Astrocyte (in vitro differentiated cells and primary cell): ENCODE results near the gene CAMK1D. TPM values are rescaled to one million over a fixed set of nuclear protein-coding genes. Genes with fewer than 3 reads are reported as not detected.

Experiments used
- DNase-seq: peaks from one replicate; pipeline ENCODE4 v3.0.0-alpha.2; 2010; ENCODE audit warnings: low read depth
- FAIRE-seq: peaks from 2 replicates; lab custom pipeline; 2011; peaks lifted over from hg19 to GRCh38; lab: Jason Lieb, UNC
- H2AFZ ChIP-seq: 2 replicates; pipeline ENCODE4 v1.6.0; 2012; ENCODE audit warnings: low read depth, low read length, inconsistent platforms
- H3K27ac ChIP-seq: 2 replicates; pipeline ENCODE4 v1.5.1; 2011; ENCODE audit warnings: low read depth, low read length, inconsistent platforms
- H3K27me3 ChIP-seq: 2 replicates; pipeline ENCODE4 v1.6.0; 2011; ENCODE audit warnings: low read length, inconsistent platforms; ENCODE audit not compliant: insufficient read depth
- H3K36me3 ChIP-seq: 2 replicates; pipeline ENCODE4 v1.5.1; 2011; ENCODE audit warnings: low read length, inconsistent platforms; ENCODE audit not compliant: insufficient read depth
- H3K4me1 ChIP-seq: 2 replicates; pipeline ENCODE4 v1.5.1; 2011; ENCODE audit warnings: low read length, inconsistent platforms; ENCODE audit not compliant: insufficient read depth
- H3K4me2 ChIP-seq: 2 replicates; pipeline ENCODE4 v1.6.0; 2012; ENCODE audit warnings: low read length, inconsistent platforms
- H3K4me3 ChIP-seq: 2 replicates; pipeline ENCODE4 v1.5.1; 2011; ENCODE audit warnings: low read depth, mild to moderate bottlenecking, low read length, inconsistent platforms; ENCODE audit not compliant: insufficient read depth
- H3K79me2 ChIP-seq: 2 replicates; pipeline ENCODE4 v1.6.0; 2012; ENCODE audit warnings: mild to moderate bottlenecking, low read length, inconsistent platforms; ENCODE audit not compliant: insufficient read depth
- H3K9ac ChIP-seq: 2 replicates; pipeline ENCODE4 v1.6.0; 2012; ENCODE audit warnings: mild to moderate bottlenecking, low read length, inconsistent platforms
- H3K9me3 ChIP-seq: 2 replicates; pipeline ENCODE4 v1.5.1; 2012; ENCODE audit warnings: low read depth, mild to moderate bottlenecking, low read length, inconsistent platforms; ENCODE audit not compliant: insufficient read depth
- H4K20me1 ChIP-seq: 2 replicates; pipeline ENCODE4 v1.6.0; 2012; ENCODE audit warnings: low read length, inconsistent platforms; ENCODE audit not compliant: insufficient read depth
- H3K27ac Mint-ChIP-seq: one replicate; pipeline ENCODE4 v1.8.0; 2021; ENCODE audit warnings: mild to moderate bottlenecking, mixed read lengths; ENCODE audit not compliant: unreplicated experiment
- H3K27me3 Mint-ChIP-seq: one replicate; pipeline ENCODE4 v1.8.0; 2021; ENCODE audit warnings: low read depth, mixed read lengths; ENCODE audit not compliant: unreplicated experiment
- H3K36me3 Mint-ChIP-seq: one replicate; pipeline ENCODE4 v1.8.0; 2021; ENCODE audit warnings: low read depth, mixed read lengths; ENCODE audit not compliant: unreplicated experiment
- H3K4me1 Mint-ChIP-seq: one replicate; pipeline ENCODE4 v1.8.0; 2021; ENCODE audit warnings: low read depth, mixed read lengths; ENCODE audit not compliant: unreplicated experiment
- H3K4me3 Mint-ChIP-seq: one replicate; pipeline ENCODE4 v1.8.0; 2021; ENCODE audit warnings: mild to moderate bottlenecking, moderate library complexity, mixed read lengths; ENCODE audit not compliant: unreplicated experiment
- H3K9me3 Mint-ChIP-seq: one replicate; pipeline ENCODE4 v1.8.0; 2021; ENCODE audit warnings: mild to moderate bottlenecking, mixed read lengths; ENCODE audit not compliant: unreplicated experiment
- EZH2 ChIP-seq: IDR thresholded peaks from 2 replicates; pipeline ENCODE4 v1.6.1; 2012; ENCODE audit warnings: mild to moderate bottlenecking, low read length, inconsistent platforms; ENCODE audit not compliant: insufficient read depth
- total RNA-seq: library from RNA; stranded (reverse); gene quantifications from 2 replicates; pipeline ENCODE4 v1.2.1, GENCODE V29; 2021
- TF ChIP-seq, protein P1 (sequence below): IDR thresholded peaks from 2 replicates; pipeline ENCODE4 v1.5.1; 2011; ENCODE audit warnings: low read depth, mild to moderate bottlenecking, inconsistent platforms, low read length, moderate library complexity; ENCODE audit not compliant: insufficient read depth

The CAMK1D gene
- total RNA-seq, 1 donor from 2014 or later = 23.6 TPM

DNA sequence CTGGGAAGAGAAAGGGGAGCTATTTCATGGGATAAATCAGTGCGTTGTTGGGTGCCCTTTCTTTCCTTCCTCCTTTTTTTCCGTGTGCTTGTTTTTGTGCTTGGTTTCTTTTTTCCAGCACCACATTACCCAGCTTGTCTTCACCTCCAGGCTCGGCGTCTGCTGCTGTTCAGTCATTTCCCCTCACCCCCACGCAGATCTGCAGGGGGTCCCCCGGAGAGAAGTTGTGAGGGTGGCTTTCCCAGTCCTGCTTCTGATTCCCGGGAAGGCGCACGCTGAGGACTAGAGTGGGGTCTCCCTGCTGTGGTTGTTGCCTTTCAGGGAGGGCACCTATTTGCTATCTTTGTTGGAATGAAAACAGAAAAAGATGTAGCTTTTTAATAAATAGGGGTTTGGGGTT lies 1.6 kb downstream of the CAMK1D start:
- Mint-ChIP-seq H3K4me3 (peak overlapping the region; percentile 98), H3K27ac (no peak overlapping the region), H3K36me3 (peaks cover 4% of the 10 kb centered on the region), H3K4me1 (peaks cover 8% of the 10 kb centered on the region), H3K9me3 (no peaks in the 10 kb centered on the region), H3K27me3 (peaks cover 11% of the 10 kb centered on the region)
- Histone ChIP-seq H3K4me1 (peaks cover 19% of the 10 kb centered on the region), H4K20me1 (peaks cover 51% of the 10 kb centered on the region), H3K36me3 (no peaks in the 10 kb centered on the region), H2AFZ (no peak overlapping the region), H3K4me2 (peak overlapping the region; percentile 100), H3K9me3 (no peaks in the 10 kb centered on the region), H3K9ac (peak overlapping the region; percentile 93), H3K27ac (peak overlapping the region; percentile 64), H3K27me3 (peaks cover 2% of the 10 kb centered on the region), H3K4me3 (peak overlapping the region; percentile 96), H3K79me2 (peaks cover 52% of the 10 kb centered on the region)
- FAIRE-seq (no peak), DNase-seq (no peak)
- TF ChIP-seq EZH2 = no peak
- TF ChIP-seq, protein P1, sequence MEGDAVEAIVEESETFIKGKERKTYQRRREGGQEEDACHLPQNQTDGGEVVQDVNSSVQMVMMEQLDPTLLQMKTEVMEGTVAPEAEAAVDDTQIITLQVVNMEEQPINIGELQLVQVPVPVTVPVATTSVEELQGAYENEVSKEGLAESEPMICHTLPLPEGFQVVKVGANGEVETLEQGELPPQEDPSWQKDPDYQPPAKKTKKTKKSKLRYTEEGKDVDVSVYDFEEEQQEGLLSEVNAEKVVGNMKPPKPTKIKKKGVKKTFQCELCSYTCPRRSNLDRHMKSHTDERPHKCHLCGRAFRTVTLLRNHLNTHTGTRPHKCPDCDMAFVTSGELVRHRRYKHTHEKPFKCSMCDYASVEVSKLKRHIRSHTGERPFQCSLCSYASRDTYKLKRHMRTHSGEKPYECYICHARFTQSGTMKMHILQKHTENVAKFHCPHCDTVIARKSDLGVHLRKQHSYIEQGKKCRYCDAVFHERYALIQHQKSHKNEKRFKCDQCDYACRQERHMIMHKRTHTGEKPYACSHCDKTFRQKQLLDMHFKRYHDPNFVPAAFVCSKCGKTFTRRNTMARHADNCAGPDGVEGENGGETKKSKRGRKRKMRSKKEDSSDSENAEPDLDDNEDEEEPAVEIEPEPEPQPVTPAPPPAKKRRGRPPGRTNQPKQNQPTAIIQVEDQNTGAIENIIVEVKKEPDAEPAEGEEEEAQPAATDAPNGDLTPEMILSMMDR = no peak

DNA sequence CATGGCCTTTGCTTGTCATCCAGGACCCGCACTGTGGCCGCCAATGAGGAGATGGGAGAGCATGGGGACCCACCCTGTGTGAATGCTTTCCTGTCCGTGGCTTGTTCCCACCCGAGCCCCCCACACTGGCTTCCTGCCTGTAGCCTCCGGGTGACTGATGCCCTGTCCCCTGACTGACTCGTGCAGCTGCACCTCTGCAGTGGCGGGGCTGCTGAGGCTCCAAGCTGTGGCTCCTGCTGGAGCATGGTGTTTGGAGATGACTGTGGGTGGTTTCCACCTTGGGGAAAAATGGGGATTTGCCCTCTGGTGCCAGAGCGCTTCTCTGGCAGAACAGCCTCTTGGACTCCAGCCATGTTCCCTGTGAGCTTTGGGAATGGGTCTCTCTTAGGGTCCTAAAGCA lies 2.1 kb downstream of the CAMK1D start:
- FAIRE-seq = no peak
- Mint-ChIP-seq H3K9me3 (no peaks in the 10 kb centered on the region), H3K36me3 (peaks cover 4% of the 10 kb centered on the region), H3K4me3 (peak overlapping the region; percentile 98), H3K4me1 (peaks cover 8% of the 10 kb centered on the region), H3K27ac (no peak overlapping the region), H3K27me3 (peaks cover 12% of the 10 kb centered on the region)
- H3K4me3 ChIP-seq = peak overlapping the region; percentile 96
- H3K9me3 ChIP-seq = no peaks in the 10 kb centered on the region
- H3K4me1 ChIP-seq = peaks cover 19% of the 10 kb centered on the region
- TF ChIP-seq EZH2 = no peak
- TF ChIP-seq, protein P1 = no peak
- H3K27me3 ChIP-seq = peaks cover 2% of the 10 kb centered on the region
- H2AFZ ChIP-seq = no peak overlapping the region
- H4K20me1 ChIP-seq = peaks cover 57% of the 10 kb centered on the region
- H3K9ac ChIP-seq = peak overlapping the region; percentile 93
- no peaks in the 10 kb centered on the region for H3K36me3 ChIP-seq
- H3K79me2 ChIP-seq = peaks cover 56% of the 10 kb centered on the region
- H3K4me2 ChIP-seq = peak overlapping the region; percentile 100
- no peak overlapping the region for H3K27ac ChIP-seq
- no peak for DNase-seq

DNA sequence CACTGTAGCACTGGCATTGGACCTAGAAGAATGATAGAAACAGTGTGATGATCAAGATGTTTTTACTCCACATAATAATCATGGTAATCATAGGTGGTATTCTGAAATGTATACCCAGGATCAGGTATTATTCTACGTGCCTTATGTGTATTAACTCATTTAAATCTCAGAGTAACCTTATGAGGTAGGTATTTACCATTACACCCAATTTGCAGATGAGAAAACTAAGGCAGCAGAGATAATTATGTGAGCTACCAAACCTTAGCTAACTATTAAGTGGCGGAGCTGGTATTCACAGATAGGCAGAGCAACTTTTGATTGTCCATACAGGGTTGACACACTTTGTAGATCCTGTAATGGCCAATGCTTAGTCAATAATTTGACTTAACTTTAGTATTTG lies 2.5 kb downstream of the CAMK1D start:
- Histone ChIP-seq H3K4me3 (no peak overlapping the region), H3K27me3 (peaks cover 2% of the 10 kb centered on the region), H3K27ac (no peak overlapping the region), H3K9me3 (no peaks in the 10 kb centered on the region), H3K79me2 (peaks cover 61% of the 10 kb centered on the region), H3K9ac (peak overlapping the region; percentile 93), H3K4me1 (peaks cover 19% of the 10 kb centered on the region), H4K20me1 (peaks cover 61% of the 10 kb centered on the region), H3K36me3 (no peaks in the 10 kb centered on the region), H2AFZ (no peak overlapping the region), H3K4me2 (peak overlapping the region; percentile 100)
- DNase-seq = no peak
- no peak for FAIRE-seq
- peaks cover 4% of the 10 kb centered on the region for H3K36me3 Mint-ChIP-seq
- H3K27me3 Mint-ChIP-seq = peaks cover 11% of the 10 kb centered on the region
- H3K4me3 Mint-ChIP-seq = no peak overlapping the region
- no peaks in the 10 kb centered on the region for H3K9me3 Mint-ChIP-seq
- TF ChIP-seq, protein P1 = no peak
- TF ChIP-seq EZH2 = no peak
- H3K4me1 Mint-ChIP-seq = peaks cover 8% of the 10 kb centered on the region
- H3K27ac Mint-ChIP-seq = no peak overlapping the region
